HG03064 (cell line): ENCODE measurements around the gene CRY2.
A peak's percentile ranks its signal among the peaks of the same experiment; 100 is the strongest.

Experiments used
- ATAC-seq: cut with Tn5 transposase; IDR thresholded peaks from one replicate; pipeline ENCODE4 v1.9.1; 2021; ENCODE audit warnings: low read depth; ENCODE audit not compliant: unreplicated experiment

CRY2 gene

GRCh38 chr11:45927332-45927683 is 80.0 kb downstream of the CRY2 start:
- ATAC-seq: no peak

GRCh38 chr11:45927684-45928413 is 80.6 kb downstream of the CRY2 start:
- no peak for ATAC-seq

GRCh38 chr11:45928535-45929215 is 81.4 kb downstream of the CRY2 start:
- ATAC-seq: no peak

GRCh38 chr11:45929486-45930030 is 82.3 kb downstream of the CRY2 start:
- ATAC-seq: peak; percentile 7

- peak; percentile 85 for ATAC-seq
Measured at GRCh38 chr11:45930031-45930794, 82.9 kb downstream of the CRY2 start.

GRCh38 chr11:45930951-45931570 is 83.8 kb downstream of the CRY2 start:
- ATAC-seq: no peak

- ATAC-seq: no peak
Measured at GRCh38 chr11:45931739-45932138, 84.5 kb downstream of the CRY2 start.

- no peak for ATAC-seq
Measured at GRCh38 chr11:45932217-45932616, 84.9 kb downstream of the CRY2 start.
